Adrenal gland (tissue), 5 donors: ENCODE measurements around the gene DIPK1C.

Source experiments
- POLR2A ChIP-seq, 2 donors: fragments of 450-650 bp; IDR thresholded peaks; one replicate each; pipeline ENCODE4 v1.6.1; 2017; ENCODE audit warnings: antibody characterized with exemption in 2 of 2, mild to moderate bottlenecking in 2 of 2, moderate library complexity in 1 of 2
- TF ChIP-seq, protein P1 (sequence below), 6 experiments: fragments of 450-650 bp in 4 of 6; fragments of 200-600 bp in 2 of 6; sonication (generic) in 1 of 6; IDR thresholded peaks; 1 replicate in 5 of 6; 2 replicates in 1 of 6; pipeline versions ENCODE4 v1.5.1 to v1.8.0; 2016 to 2021; ENCODE audit warnings: antibody characterized with exemption in 6 of 6, mild to moderate bottlenecking in 2 of 6, moderate library complexity in 1 of 6
- donor health status: DM: no; HTN: no; CAD: no.

DNA sequence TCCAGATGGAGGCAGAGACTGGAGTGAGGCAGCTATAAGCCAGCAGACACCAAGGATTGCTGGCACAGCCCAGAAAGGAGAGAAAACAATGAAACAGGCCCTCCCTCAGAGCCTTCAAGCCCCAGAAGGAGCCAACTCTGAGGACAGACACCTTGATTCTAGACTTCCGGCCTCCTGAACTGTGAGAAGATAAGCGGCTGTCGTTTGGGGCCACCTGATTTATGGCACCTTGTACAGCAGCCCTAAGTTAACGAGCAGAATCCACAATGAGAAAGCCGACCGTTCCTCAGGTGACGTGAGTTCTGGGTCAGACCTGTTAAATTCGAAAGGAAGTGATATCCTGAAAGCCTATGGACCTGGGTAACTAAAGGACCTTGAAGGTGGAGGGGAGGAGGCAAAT is 31.8 kb upstream of the DIPK1C start:
- TF ChIP-seq, protein P1, sequence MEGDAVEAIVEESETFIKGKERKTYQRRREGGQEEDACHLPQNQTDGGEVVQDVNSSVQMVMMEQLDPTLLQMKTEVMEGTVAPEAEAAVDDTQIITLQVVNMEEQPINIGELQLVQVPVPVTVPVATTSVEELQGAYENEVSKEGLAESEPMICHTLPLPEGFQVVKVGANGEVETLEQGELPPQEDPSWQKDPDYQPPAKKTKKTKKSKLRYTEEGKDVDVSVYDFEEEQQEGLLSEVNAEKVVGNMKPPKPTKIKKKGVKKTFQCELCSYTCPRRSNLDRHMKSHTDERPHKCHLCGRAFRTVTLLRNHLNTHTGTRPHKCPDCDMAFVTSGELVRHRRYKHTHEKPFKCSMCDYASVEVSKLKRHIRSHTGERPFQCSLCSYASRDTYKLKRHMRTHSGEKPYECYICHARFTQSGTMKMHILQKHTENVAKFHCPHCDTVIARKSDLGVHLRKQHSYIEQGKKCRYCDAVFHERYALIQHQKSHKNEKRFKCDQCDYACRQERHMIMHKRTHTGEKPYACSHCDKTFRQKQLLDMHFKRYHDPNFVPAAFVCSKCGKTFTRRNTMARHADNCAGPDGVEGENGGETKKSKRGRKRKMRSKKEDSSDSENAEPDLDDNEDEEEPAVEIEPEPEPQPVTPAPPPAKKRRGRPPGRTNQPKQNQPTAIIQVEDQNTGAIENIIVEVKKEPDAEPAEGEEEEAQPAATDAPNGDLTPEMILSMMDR (IDR thresholded peaks at IDR 0.05) = no peak
- TF ChIP-seq POLR2A (IDR thresholded peaks at IDR 0.05) = no peak
